Glomerular visceral epithelial cell (primary cell): ENCODE results near the gene ADAP2.
A peak's percentile ranks its signal among the peaks of the same experiment; 100 is the strongest.
"Not testable (repeated sequence)": the region's sequence is repeated elsewhere in the genome, so short reads cannot be mapped to it uniquely, and the experiment has no call there.

Experiments used
- DNase-seq: peaks from one replicate; pipeline ENCODE4 v3.0.0-alpha.2; 2016; ENCODE audit errors: extremely low spot score

The ADAP2 gene

DNA sequence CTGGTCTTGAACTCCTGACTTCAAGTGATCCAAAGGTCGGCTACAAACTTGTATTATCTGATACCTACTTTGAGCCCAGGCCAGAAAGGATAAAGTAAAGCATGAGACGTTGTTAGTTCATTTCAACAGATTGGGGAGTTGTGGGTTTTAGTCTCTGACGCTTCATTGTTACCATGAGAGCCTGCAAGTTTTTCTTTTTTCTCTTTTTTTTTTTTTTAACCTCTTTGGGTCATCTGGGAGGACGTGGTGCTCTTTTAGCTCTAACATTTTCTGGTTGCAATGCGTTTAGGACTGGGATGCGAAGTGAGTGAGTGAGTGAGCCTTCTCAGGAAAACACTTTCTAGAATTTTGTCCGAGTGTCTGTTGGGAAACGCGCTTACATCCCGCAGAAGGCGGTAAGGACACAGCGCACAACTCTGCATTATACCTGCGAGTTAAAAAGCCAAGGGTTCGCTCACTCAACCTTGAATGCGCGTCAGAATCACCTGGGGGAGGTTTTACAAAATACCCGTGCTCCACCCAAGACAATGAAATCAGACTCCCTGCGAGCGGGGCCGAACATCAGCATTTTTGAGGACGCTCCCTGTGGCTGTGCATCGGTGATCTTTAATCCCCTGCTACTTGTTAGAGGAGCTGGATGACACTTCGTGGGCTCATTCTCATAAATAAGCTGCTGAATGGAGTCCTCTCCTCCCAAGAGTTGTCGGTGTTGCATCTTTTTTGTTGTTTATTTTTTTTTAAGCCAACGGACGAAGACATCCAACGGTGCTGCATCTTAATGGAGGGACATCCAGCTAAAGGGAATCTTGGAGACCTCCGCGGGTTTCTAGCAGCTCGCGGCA is 48.5 kb downstream of the ADAP2 start:
- DNase-seq, result peak; percentile 13

GRCh38 chr17:30970831-30971567 is 49.3 kb downstream of the ADAP2 start, which contains the start of gene RNF135:
Gene RNF135, plus strand, starts transcription at chr17:30971039. Its CDS starts 35 bp downstream, at chr17:30971074.
- peak; percentile 92 for DNase-seq

DNA sequence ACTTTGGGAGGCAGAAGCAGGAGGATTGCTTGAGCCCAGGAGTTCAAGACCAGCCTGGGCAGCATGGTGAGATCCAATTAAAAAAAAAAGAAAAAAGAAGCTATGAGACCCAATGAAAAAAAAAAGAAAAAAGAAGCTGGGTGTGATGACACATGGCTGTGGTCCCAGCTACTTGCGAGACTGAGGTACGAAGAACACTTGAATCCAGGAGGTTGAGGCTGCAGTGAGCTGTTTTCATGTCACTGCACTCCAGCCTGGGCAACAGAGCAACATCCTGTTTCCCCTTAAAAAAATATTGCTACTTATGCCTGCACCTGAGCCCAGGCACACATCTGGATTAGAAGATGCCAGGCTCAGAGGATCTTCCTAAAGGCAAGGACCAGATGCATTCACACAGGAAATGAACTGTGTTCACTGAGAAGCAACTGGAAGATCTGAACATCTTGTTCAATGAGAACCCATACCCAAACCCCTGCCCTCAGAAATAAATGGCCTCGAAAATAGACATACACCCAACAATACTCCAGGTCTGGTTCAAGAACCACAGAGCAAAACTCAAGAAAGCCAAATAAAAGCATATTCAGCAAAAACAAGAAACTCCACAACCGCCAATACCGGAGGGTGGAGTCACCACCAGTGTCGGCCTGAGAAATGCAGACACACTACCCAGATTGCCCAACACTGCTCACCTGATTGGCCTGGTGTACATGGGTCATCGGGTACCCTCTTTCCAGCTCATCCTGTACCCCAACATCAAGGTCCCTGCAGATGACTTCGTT is 53.5 kb downstream of the ADAP2 start:
- no peak for DNase-seq

- DNase-seq, result not testable (repeated sequence)
Observed at GRCh38 chr17:30979919-30980318, 58.2 kb downstream of the ADAP2 start.

DNA sequence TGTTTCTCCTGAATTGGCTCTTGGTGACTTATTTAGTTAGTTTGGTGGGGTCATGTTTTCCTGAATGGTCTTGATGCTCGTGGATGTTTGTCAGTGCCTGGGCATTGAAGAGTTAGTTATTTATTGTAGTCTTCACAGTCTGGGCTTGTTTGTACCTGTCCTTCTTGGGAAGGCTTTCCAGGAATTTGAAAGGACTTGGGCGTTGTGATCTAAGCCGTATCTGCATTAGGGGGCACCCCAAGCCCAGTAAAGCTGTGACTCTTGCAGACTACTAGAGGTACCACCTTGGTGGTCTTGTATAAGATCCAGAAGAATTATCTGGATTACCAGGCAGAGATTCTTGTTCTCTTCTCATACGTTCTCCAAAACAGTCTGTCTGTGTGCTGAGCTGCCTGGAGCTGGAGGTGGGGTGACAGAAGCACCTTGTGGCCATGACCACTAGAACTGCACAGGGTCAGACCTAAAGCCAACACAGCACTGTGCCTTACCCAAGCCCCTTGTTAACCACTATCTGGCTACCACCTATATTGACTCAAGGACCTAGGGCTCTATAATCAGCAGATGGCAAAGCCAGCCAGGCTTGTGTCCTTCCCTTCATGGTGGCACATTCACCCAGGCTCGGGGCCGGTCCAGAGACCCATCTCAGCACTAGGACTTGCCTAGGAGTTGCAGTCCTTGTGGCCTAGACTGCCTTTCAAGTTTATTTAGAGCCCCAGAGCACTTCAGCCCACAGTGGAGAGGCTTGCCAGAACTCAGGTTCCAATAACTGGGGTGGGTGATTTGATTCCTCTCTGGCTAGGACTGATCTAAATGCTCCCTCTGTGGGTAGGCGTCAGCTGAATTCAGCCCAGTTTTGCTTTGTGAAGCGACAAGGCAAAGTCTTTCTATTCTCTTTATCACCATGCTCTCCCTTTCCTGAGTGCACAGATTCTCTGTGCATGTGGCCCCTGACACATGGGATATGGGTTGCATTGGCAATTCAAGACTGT is 60.1 kb downstream of the ADAP2 start:
- DNase-seq, result no peak

- no peak for DNase-seq
Observed at GRCh38 chr17:30982855-30983254, 61.1 kb downstream of the ADAP2 start.

DNA sequence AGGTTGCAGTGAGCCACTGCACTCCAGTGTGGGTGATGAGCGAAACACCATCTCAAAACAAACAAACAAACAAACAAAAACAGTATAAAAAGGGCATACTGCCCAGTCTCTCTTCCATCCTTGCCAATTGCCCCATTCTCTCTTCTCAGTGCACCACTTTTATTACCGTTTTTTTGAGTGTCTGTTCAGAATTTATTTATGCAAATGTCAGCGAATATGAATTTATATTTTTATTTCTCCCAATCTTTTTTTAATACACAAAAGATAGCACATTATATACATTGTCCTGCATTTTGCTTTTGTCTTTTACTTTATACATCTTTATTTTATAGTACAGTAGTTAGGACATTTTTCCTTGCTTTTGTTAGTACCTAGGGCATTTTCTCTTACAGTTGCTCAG is 68.7 kb downstream of the ADAP2 start:
- DNase-seq, result no peak

- DNase-seq, result no peak
Observed at GRCh38 chr17:30992551-30992950, 70.8 kb downstream of the ADAP2 start.

DNA sequence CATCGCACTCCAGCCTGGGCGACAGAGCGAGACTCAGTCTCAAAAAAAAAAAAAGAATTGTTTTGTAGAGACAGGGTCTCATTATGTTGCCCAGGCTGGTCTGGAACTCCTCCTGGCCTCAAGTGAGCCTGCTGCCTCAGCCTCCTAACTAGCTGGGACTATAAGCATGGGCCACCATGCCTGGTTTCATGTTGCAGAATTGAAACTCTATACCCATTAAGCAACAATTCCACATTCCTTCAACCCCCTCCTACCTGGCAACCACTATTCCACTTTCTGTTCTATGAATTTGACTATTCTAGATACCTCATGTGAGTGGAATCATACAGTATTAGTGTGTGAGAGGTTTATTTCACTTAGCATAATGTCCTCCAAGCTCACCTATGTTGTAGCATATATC is 73.6 kb downstream of the ADAP2 start:
- no peak for DNase-seq

- peak; percentile 52 for DNase-seq
Observed at GRCh38 chr17:30996486-30996885, 74.7 kb downstream of the ADAP2 start.

DNA sequence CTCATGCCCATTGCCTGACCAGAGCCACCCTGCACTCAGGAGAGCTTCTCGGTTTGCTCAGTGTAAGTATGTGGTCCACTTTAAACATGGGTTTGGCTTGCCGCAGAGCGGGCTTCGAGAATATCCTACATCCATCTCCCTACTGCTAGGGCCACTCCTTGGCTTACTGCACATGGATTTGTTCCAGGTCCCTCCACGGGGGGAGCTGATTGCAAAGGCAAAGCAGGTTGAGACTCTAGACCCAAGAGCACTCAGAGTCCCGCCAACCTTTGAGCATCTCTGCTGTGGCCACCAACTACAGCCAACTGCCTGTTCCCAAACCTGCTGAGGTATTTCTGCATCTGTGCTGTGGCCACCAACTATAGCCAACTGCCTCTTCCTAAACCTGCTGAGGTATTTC is 75.5 kb downstream of the ADAP2 start:
- DNase-seq, result no peak

- DNase-seq, result no peak
Observed at GRCh38 chr17:30997842-30998241, 76.1 kb downstream of the ADAP2 start.

DNA sequence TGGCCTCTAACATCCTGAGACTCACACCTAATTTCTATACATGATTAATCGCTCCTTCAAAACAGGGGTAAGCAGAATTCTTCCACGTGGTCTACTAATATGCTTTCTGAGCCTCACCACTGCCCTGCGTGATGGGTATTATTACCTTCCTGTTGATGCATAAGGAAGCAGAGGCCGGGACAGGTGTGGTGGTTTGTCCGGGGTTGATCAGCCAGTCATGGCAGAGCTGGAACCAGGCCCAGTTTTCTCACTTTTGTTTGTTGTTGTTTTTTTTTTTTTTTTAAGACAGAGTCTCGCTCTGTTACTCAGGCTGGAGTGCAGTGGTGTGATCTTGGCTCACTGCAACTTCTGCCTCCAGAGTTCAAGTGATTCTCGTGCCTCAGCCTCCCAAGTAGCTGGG is 80.3 kb downstream of the ADAP2 start:
- DNase-seq, result no peak

DNA sequence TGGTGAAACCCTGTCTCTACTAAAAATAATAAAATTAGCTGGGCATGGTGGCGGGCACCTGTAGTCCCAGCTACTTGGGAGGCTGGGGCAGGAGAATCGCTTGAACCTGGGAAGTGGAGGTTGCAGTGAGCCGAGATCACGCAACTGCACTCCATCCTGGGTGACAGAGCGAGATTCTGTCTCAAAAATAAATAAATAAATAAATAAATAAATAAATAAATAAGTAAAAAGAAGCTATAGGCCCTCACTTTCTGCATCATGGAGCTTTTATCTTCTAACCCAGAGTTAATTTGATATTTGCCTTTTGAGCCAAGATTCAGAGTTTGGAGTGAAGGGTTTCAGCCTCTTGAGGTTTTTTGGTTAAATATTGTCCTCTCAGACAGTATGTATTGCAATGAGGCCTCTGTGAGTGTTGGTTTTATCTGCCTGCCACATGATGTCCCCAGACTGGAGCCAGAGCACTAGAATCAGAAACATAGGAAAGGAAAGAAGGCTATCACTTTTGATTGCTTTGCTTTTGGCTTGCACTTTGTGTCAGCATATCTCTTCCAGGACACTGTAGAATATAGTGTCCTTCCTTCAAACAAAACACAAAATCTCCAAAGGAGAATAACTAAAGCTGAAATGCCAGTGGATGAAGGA is 81.6 kb downstream of the ADAP2 start:
- DNase-seq, result no peak

- DNase-seq, result no peak
Observed at GRCh38 chr17:31004160-31004559, 82.4 kb downstream of the ADAP2 start.

DNA sequence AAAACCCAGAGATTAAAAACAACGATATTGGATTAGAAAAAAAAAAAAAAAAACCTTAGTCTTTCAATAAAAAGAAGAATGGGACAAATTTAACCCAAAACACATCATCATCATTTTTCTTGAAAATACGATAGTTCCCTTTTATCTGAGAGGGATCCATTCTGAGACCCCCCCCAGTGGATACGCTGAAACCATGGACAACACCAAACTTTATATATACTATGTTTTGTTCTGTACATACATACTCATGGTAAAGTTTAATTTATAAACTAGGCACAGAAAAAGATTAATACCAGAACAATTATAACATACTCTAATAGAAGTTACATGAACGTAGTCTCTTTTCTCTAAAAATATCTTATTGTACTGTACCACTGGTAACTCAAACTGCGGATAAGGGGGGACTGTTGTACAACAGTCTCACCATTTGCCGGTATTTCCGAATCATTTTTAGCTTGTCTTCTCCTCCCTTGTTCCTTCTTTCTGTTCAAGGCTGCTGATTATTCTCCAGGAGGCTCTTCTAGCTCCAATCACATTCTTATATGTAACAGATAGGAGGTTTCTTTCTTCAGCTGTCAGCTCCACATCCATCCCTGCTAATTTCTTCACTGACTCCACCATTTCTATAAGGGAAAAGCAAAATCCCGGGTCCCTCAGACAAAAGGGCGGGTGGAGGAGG is 86.1 kb downstream of the ADAP2 start:
- DNase-seq, result no peak

DNA sequence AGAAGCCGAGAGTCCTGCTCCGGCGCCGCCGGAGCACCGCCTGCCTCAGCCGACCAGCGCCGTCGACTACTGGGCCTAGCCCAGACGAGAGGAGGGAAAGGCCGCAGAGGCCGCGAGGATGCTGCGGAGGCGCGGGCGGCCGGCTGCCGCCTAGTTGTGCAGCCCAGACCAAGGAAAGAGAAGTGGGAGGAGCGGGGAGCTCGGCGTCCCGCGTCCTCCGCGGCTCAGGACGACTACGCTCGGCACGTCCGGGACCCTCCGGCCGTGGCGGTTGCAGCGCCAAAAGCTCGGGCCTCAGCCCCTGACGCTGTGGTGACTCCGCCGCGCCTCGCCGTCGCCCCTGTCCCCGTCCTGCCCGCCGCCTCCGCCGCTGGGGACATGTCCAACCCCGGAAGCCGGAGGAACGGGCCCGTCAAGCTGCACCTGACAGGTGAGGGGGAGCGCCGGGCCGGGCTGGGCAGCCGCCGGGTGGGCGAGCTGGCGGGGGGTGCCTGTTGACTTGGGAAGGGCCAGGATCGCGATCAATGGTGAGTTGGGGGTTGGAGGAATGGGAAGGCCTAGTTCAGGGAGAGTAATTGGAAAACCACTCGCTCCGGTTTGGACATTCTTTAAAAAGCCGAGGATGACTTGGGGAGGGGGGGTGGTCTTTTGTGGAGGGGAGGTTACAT is 86.8 kb downstream of the ADAP2 start:
- DNase-seq, result peak; percentile 69
